ENCODE data around the gene APOBEC3B. TPM values are rescaled to one million over a fixed set of nuclear protein-coding genes. Genes with fewer than 3 reads are reported as not detected.
"Not testable (repeated sequence)": the region's sequence is repeated elsewhere in the genome, so short reads cannot be mapped to it uniquely, and the experiment has no call there.

APOBEC3B gene
- polyA plus RNA-seq, 1 donor from 2014 or later, result not detected

GRCh38 chr22:38959590-38959989 lies 22.6 kb upstream of the APOBEC3B start:
- H3K79me2 ChIP-seq (replicated peaks; ENCODE audit: insufficient read depth, low read length), result no peaks in the 10 kb centered on the region
- H3K9me2 ChIP-seq (ENCODE audit: insufficient read depth, low read length), result no peaks in the 10 kb centered on the region
- no peaks in the 10 kb centered on the region for H3K27me3 ChIP-seq (ENCODE audit: insufficient read depth, low read depth, low read length)
- no peak overlapping the region for H3K27ac ChIP-seq (ENCODE audit: low read length)
- H2AFZ ChIP-seq (ENCODE audit: low read depth, low read length), result no peak overlapping the region
- TF ChIP-seq EP300 (conservative IDR thresholded peaks at IDR 0.05; ENCODE audit: poor library complexity, severe bottlenecking) (no peak), POLR2AphosphoS5 (IDR thresholded peaks at IDR 0.05) (no peak), CTCF (IDR thresholded peaks at IDR 0.05; ENCODE audit: poor library complexity, severe bottlenecking) (no peak), RAD21 (conservative IDR thresholded peaks at IDR 0.05) (no peak), TAF1 (IDR thresholded peaks at IDR 0.05; ENCODE audit: low read depth) (no peak), SMC3 (conservative IDR thresholded peaks at IDR 0.05; ENCODE audit: poor library complexity) (no peak), REST (IDR thresholded peaks at IDR 0.05; ENCODE audit: borderline replicate concordance) (no peak), MXI1 (conservative IDR thresholded peaks at IDR 0.05; ENCODE audit: poor library complexity, severe bottlenecking) (no peak), EZH2 (IDR thresholded peaks at IDR 0.05; ENCODE audit: borderline replicate concordance, insufficient read depth, low read length, poor library complexity, severe bottlenecking) (no peak)
- no peaks in the 10 kb centered on the region for H3F3A ChIP-seq (ENCODE audit: insufficient read depth, low read length, poor library complexity, severe bottlenecking)
- H4K20me1 ChIP-seq (ENCODE audit: insufficient read depth), result no peaks in the 10 kb centered on the region
- no peak overlapping the region for H3K4me2 ChIP-seq (ENCODE audit: low read length)
- no peak overlapping the region for H3K9ac ChIP-seq (ENCODE audit: low read length)
- no peak overlapping the region for H3K4me3 ChIP-seq (ENCODE audit: low read length)
- H3K9me3 ChIP-seq (ENCODE audit: low read length), result no peaks in the 10 kb centered on the region
- H3K36me3 ChIP-seq (ENCODE audit: insufficient read depth, low read length), result no peaks in the 10 kb centered on the region

GRCh38 chr22:38960673-38961072 lies 21.5 kb upstream of the APOBEC3B start:
- H3K4me3 ChIP-seq (ENCODE audit: low read length); H3K27me3 ChIP-seq (ENCODE audit: insufficient read depth, low read depth, low read length); H4K20me1 ChIP-seq (ENCODE audit: insufficient read depth); H3K36me3 ChIP-seq (ENCODE audit: insufficient read depth, low read length); H3K9ac ChIP-seq (ENCODE audit: low read length); H2AFZ ChIP-seq (ENCODE audit: low read depth, low read length); H3F3A ChIP-seq (ENCODE audit: insufficient read depth, low read length, poor library complexity, severe bottlenecking); H3K9me3 ChIP-seq (ENCODE audit: low read length); H3K27ac ChIP-seq (ENCODE audit: low read length); H3K4me2 ChIP-seq (ENCODE audit: low read length); H3K79me2 ChIP-seq (replicated peaks; ENCODE audit: insufficient read depth, low read length); H3K9me2 ChIP-seq (ENCODE audit: insufficient read depth, low read length): not testable (repeated sequence)

GRCh38 chr22:38963291-38963738 lies 18.8 kb upstream of the APOBEC3B start:
- not testable (repeated sequence) for H3K4me2 ChIP-seq (ENCODE audit: low read length); H3K9me2 ChIP-seq (ENCODE audit: insufficient read depth, low read length); H2AFZ ChIP-seq (ENCODE audit: low read depth, low read length)

More at GRCh38 chr22:38963291-38963738, 18.8 kb upstream of the APOBEC3B start:
- not testable (repeated sequence) for H3K9me3 ChIP-seq (ENCODE audit: low read length); H3K27ac ChIP-seq (ENCODE audit: low read length); H4K20me1 ChIP-seq (ENCODE audit: insufficient read depth); H3K9ac ChIP-seq (ENCODE audit: low read length); H3K36me3 ChIP-seq (ENCODE audit: insufficient read depth, low read length); H3F3A ChIP-seq (ENCODE audit: insufficient read depth, low read length, poor library complexity, severe bottlenecking); H3K79me2 ChIP-seq (replicated peaks; ENCODE audit: insufficient read depth, low read length); H3K27me3 ChIP-seq (ENCODE audit: insufficient read depth, low read depth, low read length); H3K4me3 ChIP-seq (ENCODE audit: low read length)

All from neural cell (in vitro differentiated cells).